ENCODE results near the gene ZBTB45.

The ZBTB45 gene

GRCh38 chr19:58554494-58555368, 35.1 kb upstream of the ZBTB45 start, which contains the start of gene CHMP2A:
CHMP2A (minus strand) TSS chr19:58555105; CDS start chr19:58554212, 893 bp downstream.
- H3K36me3 ChIP-seq (ENCODE audit: control insufficient read depth, insufficient read depth, low read length): peaks cover 32% of the 10 kb centered on the region
- H3K4me1 ChIP-seq (ENCODE audit: control insufficient read depth, insufficient read depth, low read length): no peaks in the 10 kb centered on the region

GRCh38 chr19:58553799-58554493, 34.3 kb upstream of the ZBTB45 start:
- no CpG with 5 or more reads among the region's 18 CpGs for WGBS (ENCODE audit: insufficient coverage, insufficient read length)
- no peaks in the 10 kb centered on the region for H3K27me3 ChIP-seq (ENCODE audit: control insufficient read depth, insufficient read depth, low read length)
- H3K4me3 ChIP-seq (ENCODE audit: low read length): peak overlapping the region; percentile 66; the same call in 1 of the 2 replicates
- no peaks in the 10 kb centered on the region for H3K9me3 ChIP-seq (ENCODE audit: control insufficient read depth, insufficient read depth, low read length)
- H3K4me1 ChIP-seq (ENCODE audit: control insufficient read depth, insufficient read depth, low read length): no peaks in the 10 kb centered on the region
- H3K27ac ChIP-seq (ENCODE audit: low read length): no peak overlapping the region
- peaks cover 40% of the 10 kb centered on the region for H3K36me3 ChIP-seq (ENCODE audit: control insufficient read depth, insufficient read depth, low read length)
- DNase-seq (ENCODE audit: low read depth, low spot score): no peak

More at GRCh38 chr19:58554494-58555368, 35.1 kb upstream of the ZBTB45 start, which contains the start of gene CHMP2A:
- H3K9me3 ChIP-seq (ENCODE audit: control insufficient read depth, insufficient read depth, low read length): no peaks in the 10 kb centered on the region
- DNase-seq (ENCODE audit: low read depth, low spot score): peak; percentile 87
- no peaks in the 10 kb centered on the region for H3K27me3 ChIP-seq (ENCODE audit: control insufficient read depth, insufficient read depth, low read length)
- peak within 1 kb of the TSS; percentile 66; the same call in 1 of the 2 replicates for H3K4me3 ChIP-seq (ENCODE audit: low read length)
- H3K27ac ChIP-seq (ENCODE audit: low read length): no peak within 1 kb of the TSS
- WGBS (ENCODE audit: insufficient coverage, insufficient read length): no CpG with 5 or more reads among the region's 69 CpGs

DNA sequence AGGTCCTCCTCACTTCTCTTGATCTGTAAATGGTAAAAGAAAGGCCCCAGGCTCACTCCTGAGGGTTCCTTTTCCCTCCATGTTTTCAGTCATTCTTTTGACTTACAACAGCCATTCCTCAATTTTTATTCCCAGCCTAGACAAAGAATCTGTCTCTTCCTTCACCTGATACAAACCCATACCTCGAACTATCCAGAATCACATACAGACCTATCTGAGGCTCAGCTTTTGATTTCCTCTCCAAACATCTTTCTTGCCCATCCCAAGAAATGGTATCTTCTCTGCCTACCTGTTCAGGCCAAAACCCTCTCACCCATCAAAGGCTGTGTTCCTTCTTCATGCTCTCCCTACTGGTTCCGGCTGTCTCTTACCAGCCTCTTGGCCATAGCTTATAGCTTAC, 33.0 kb upstream of the ZBTB45 start:
- WGBS (ENCODE audit: insufficient coverage, insufficient read length): no CpG with 5 or more reads among the region's 2 CpGs
- H3K4me3 ChIP-seq (ENCODE audit: low read length): no peak overlapping the region
- no peaks in the 10 kb centered on the region for H3K27me3 ChIP-seq (ENCODE audit: control insufficient read depth, insufficient read depth, low read length)
- H3K4me1 ChIP-seq (ENCODE audit: control insufficient read depth, insufficient read depth, low read length): no peaks in the 10 kb centered on the region
- H3K36me3 ChIP-seq (ENCODE audit: control insufficient read depth, insufficient read depth, low read length): peaks cover 52% of the 10 kb centered on the region
- DNase-seq (ENCODE audit: low read depth, low spot score): no peak
- H3K9me3 ChIP-seq (ENCODE audit: control insufficient read depth, insufficient read depth, low read length): no peaks in the 10 kb centered on the region
- H3K27ac ChIP-seq (ENCODE audit: low read length): no peak overlapping the region

DNA sequence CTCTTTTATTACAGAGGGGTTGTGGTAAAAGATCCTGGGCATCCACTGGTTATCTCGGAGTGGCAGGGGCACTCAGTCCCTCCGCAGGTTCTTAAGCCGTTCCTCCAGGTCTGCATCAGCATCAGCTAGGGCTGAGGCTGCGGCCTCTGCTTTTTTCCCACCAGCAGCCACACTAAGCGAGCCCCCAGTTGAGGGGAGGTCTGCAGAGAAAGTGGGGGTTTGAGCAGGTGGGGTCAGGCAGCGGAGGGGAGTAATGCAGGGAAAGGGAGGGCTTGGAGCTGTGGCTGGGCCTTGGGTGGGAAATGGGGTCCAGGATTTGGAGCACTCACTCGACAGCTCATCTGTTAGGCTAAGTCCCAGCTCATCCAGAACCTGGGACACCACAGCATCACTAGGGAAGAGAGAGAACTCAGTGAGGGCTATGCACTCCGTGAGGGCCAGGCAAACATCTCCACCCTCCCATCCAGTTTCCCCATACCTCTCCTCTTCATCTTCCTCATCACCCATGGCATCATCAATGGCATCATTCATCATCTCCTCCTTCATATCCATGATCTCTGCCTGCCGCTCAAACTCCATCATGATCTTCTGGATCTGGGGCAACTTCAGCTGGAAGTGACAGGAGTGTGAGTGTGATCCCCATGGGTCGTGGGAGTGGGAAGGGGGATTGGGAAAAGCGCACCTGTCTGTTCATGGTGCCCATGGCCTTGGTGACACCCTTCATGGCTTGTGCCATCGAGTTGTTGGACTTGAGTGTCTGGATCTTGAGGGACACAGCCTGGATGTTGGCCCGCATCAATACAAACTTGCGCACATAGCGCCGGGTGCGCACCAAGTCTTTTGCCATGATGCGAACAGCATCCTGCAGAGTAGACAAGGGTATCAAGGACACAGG, 32.2 kb upstream of the ZBTB45 start:
- H3K4me3 ChIP-seq (ENCODE audit: low read length): no peak overlapping the region
- WGBS (ENCODE audit: insufficient coverage, insufficient read length): no CpG with 5 or more reads among the region's 18 CpGs
- H3K27me3 ChIP-seq (ENCODE audit: control insufficient read depth, insufficient read depth, low read length): no peaks in the 10 kb centered on the region
- no peak for DNase-seq (ENCODE audit: low read depth, low spot score)
- no peaks in the 10 kb centered on the region for H3K9me3 ChIP-seq (ENCODE audit: control insufficient read depth, insufficient read depth, low read length)
- no peaks in the 10 kb centered on the region for H3K4me1 ChIP-seq (ENCODE audit: control insufficient read depth, insufficient read depth, low read length)
- H3K36me3 ChIP-seq (ENCODE audit: control insufficient read depth, insufficient read depth, low read length): peaks cover 59% of the 10 kb centered on the region
- H3K27ac ChIP-seq (ENCODE audit: low read length): no peak overlapping the region

GRCh38 chr19:58551123-58551497, 31.5 kb upstream of the ZBTB45 start:
- no peaks in the 10 kb centered on the region for H3K9me3 ChIP-seq (ENCODE audit: control insufficient read depth, insufficient read depth, low read length)
- WGBS (ENCODE audit: insufficient coverage, insufficient read length): no CpG with 5 or more reads among the region's 1 CpG
- peaks cover 57% of the 10 kb centered on the region for H3K36me3 ChIP-seq (ENCODE audit: control insufficient read depth, insufficient read depth, low read length)
- H3K27ac ChIP-seq (ENCODE audit: low read length): no peak overlapping the region
- no peaks in the 10 kb centered on the region for H3K27me3 ChIP-seq (ENCODE audit: control insufficient read depth, insufficient read depth, low read length)
- no peak for DNase-seq (ENCODE audit: low read depth, low spot score)
- no peak overlapping the region for H3K4me3 ChIP-seq (ENCODE audit: low read length)
- H3K4me1 ChIP-seq (ENCODE audit: control insufficient read depth, insufficient read depth, low read length): no peaks in the 10 kb centered on the region

DNA sequence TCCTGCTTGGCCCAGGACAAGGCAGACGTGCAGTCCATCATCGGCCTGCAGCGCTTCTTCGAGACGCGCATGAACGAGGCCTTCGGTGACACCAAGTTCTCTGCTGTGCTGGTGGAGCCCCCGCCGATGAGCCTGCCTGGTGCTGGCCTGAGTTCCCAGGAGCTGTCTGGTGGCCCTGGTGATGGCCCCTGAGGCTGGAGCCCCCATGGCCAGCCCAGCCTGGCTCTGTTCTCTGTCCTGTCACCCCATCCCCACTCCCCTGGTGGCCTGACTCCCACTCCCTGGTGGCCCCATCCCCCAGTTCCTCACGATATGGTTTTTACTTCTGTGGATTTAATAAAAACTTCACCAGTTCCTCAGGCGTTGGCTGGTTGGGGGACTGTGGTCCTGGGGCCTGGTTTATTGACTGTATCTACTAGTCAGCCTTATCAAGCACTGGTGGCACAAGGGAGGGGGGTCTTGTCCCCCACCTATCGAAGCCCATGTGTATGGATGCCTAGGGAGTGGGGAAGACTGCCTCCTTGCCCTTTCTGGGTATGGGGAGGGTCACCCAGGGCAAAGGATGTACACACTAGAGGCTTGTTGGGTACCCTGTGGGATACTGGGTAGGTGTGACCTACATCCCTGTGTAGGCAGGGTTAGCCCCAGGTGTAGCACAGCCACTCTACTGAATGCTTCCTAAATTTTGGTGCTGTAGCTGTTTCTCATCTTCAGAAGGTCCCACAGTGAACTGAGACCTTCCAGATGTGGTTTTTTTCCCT, 30.9 kb upstream of the ZBTB45 start:
- Histone ChIP-seq H3K4me1 (ENCODE audit: control insufficient read depth, insufficient read depth, low read length) (no peaks in the 10 kb centered on the region), H3K36me3 (ENCODE audit: control insufficient read depth, insufficient read depth, low read length) (peaks cover 57% of the 10 kb centered on the region), H3K9me3 (ENCODE audit: control insufficient read depth, insufficient read depth, low read length) (no peaks in the 10 kb centered on the region), H3K4me3 (ENCODE audit: low read length) (no peak overlapping the region), H3K27ac (ENCODE audit: low read length) (no peak overlapping the region), H3K27me3 (ENCODE audit: control insufficient read depth, insufficient read depth, low read length) (no peaks in the 10 kb centered on the region)
- no CpG with 5 or more reads among the region's 13 CpGs for WGBS (ENCODE audit: insufficient coverage, insufficient read length)
- no peak for DNase-seq (ENCODE audit: low read depth, low spot score)

DNA sequence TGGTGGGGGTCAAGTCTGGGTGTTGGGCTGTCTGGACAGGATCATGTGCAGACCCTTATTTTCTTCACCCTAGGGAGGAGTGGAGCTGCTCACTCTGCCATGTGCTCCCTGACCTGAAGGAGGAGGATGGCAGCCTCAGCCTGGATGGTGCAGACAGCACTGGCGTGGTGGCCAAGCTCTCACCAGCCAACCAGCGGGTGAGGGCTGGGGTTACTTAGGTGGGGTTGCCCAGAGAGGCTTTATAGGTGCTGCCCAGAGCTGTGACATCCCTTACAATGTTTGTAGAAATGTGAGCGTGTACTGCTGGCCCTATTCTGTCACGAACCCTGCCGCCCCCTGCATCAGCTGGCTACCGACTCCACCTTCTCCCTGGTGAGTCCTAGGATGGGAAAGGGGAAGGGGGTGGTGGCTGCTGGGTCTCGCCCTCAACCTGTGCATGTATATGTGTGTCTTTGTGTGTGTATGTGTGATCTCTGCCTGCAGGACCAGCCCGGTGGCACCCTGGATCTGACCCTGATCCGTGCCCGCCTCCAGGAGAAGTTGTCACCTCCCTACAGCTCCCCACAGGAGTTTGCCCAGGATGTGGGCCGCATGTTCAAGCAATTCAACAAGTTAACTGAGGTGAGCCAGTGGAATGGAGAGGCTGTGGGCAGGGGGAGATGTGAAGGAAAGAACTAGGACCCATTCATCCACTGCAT, 30.2 kb upstream of the ZBTB45 start:
- Histone ChIP-seq H3K27me3 (ENCODE audit: control insufficient read depth, insufficient read depth, low read length) (no peaks in the 10 kb centered on the region), H3K9me3 (ENCODE audit: control insufficient read depth, insufficient read depth, low read length) (no peaks in the 10 kb centered on the region), H3K4me3 (ENCODE audit: low read length) (no peak overlapping the region), H3K27ac (ENCODE audit: low read length) (no peak overlapping the region), H3K4me1 (ENCODE audit: control insufficient read depth, insufficient read depth, low read length) (no peaks in the 10 kb centered on the region), H3K36me3 (ENCODE audit: control insufficient read depth, insufficient read depth, low read length) (peaks cover 58% of the 10 kb centered on the region)
- no peak for DNase-seq (ENCODE audit: low read depth, low spot score)
- no CpG with 5 or more reads among the region's 11 CpGs for WGBS (ENCODE audit: insufficient coverage, insufficient read length)

- no CpG with 5 or more reads among the region's 20 CpGs for WGBS (ENCODE audit: insufficient coverage, insufficient read length)
- Histone ChIP-seq H3K4me1 (ENCODE audit: control insufficient read depth, insufficient read depth, low read length) (no peaks in the 10 kb centered on the region), H3K27me3 (ENCODE audit: control insufficient read depth, insufficient read depth, low read length) (no peaks in the 10 kb centered on the region), H3K9me3 (ENCODE audit: control insufficient read depth, insufficient read depth, low read length) (no peaks in the 10 kb centered on the region), H3K27ac (ENCODE audit: low read length) (no peak overlapping the region), H3K36me3 (ENCODE audit: control insufficient read depth, insufficient read depth, low read length) (peaks cover 58% of the 10 kb centered on the region), H3K4me3 (ENCODE audit: low read length) (no peak overlapping the region)
- no peak for DNase-seq (ENCODE audit: low read depth, low spot score)
These were observed 29.5 kb upstream of the ZBTB45 start for GRCh38 chr19:58548859-58549663.
